Astrocyte (in vitro differentiated cells and primary cell): ENCODE measurements around the gene PWP2. TPM values are rescaled to one million over a fixed set of nuclear protein-coding genes. Genes with fewer than 3 reads are reported as not detected.

ENCODE experiments used
- DNase-seq: peaks from one replicate; pipeline ENCODE4 v3.0.0-alpha.2; 2010; ENCODE audit warnings: low read depth
- FAIRE-seq: peaks from 2 replicates; lab custom pipeline; 2011; peaks lifted over from hg19 to GRCh38; lab: Jason Lieb, UNC
- H2AFZ ChIP-seq: 2 replicates; pipeline ENCODE4 v1.6.0; 2012; ENCODE audit warnings: low read depth, low read length, inconsistent platforms
- H3K27ac ChIP-seq: 2 replicates; pipeline ENCODE4 v1.5.1; 2011; ENCODE audit warnings: low read depth, low read length, inconsistent platforms
- H3K27me3 ChIP-seq: 2 replicates; pipeline ENCODE4 v1.6.0; 2011; ENCODE audit warnings: low read length, inconsistent platforms; ENCODE audit not compliant: insufficient read depth
- H3K36me3 ChIP-seq: 2 replicates; pipeline ENCODE4 v1.5.1; 2011; ENCODE audit warnings: low read length, inconsistent platforms; ENCODE audit not compliant: insufficient read depth
- H3K4me1 ChIP-seq: 2 replicates; pipeline ENCODE4 v1.5.1; 2011; ENCODE audit warnings: low read length, inconsistent platforms; ENCODE audit not compliant: insufficient read depth
- H3K4me2 ChIP-seq: 2 replicates; pipeline ENCODE4 v1.6.0; 2012; ENCODE audit warnings: low read length, inconsistent platforms
- H3K4me3 ChIP-seq: 2 replicates; pipeline ENCODE4 v1.5.1; 2011; ENCODE audit warnings: low read depth, mild to moderate bottlenecking, low read length, inconsistent platforms; ENCODE audit not compliant: insufficient read depth
- H3K79me2 ChIP-seq: 2 replicates; pipeline ENCODE4 v1.6.0; 2012; ENCODE audit warnings: mild to moderate bottlenecking, low read length, inconsistent platforms; ENCODE audit not compliant: insufficient read depth
- H3K9ac ChIP-seq: 2 replicates; pipeline ENCODE4 v1.6.0; 2012; ENCODE audit warnings: mild to moderate bottlenecking, low read length, inconsistent platforms
- H3K9me3 ChIP-seq: 2 replicates; pipeline ENCODE4 v1.5.1; 2012; ENCODE audit warnings: low read depth, mild to moderate bottlenecking, low read length, inconsistent platforms; ENCODE audit not compliant: insufficient read depth
- H4K20me1 ChIP-seq: 2 replicates; pipeline ENCODE4 v1.6.0; 2012; ENCODE audit warnings: low read length, inconsistent platforms; ENCODE audit not compliant: insufficient read depth
- H3K27ac Mint-ChIP-seq: one replicate; pipeline ENCODE4 v1.8.0; 2021; ENCODE audit warnings: mild to moderate bottlenecking, mixed read lengths; ENCODE audit not compliant: unreplicated experiment
- H3K27me3 Mint-ChIP-seq: one replicate; pipeline ENCODE4 v1.8.0; 2021; ENCODE audit warnings: low read depth, mixed read lengths; ENCODE audit not compliant: unreplicated experiment
- H3K36me3 Mint-ChIP-seq: one replicate; pipeline ENCODE4 v1.8.0; 2021; ENCODE audit warnings: low read depth, mixed read lengths; ENCODE audit not compliant: unreplicated experiment
- H3K4me1 Mint-ChIP-seq: one replicate; pipeline ENCODE4 v1.8.0; 2021; ENCODE audit warnings: low read depth, mixed read lengths; ENCODE audit not compliant: unreplicated experiment
- H3K4me3 Mint-ChIP-seq: one replicate; pipeline ENCODE4 v1.8.0; 2021; ENCODE audit warnings: mild to moderate bottlenecking, moderate library complexity, mixed read lengths; ENCODE audit not compliant: unreplicated experiment
- H3K9me3 Mint-ChIP-seq: one replicate; pipeline ENCODE4 v1.8.0; 2021; ENCODE audit warnings: mild to moderate bottlenecking, mixed read lengths; ENCODE audit not compliant: unreplicated experiment
- EZH2 ChIP-seq: IDR thresholded peaks from 2 replicates; pipeline ENCODE4 v1.6.1; 2012; ENCODE audit warnings: mild to moderate bottlenecking, low read length, inconsistent platforms; ENCODE audit not compliant: insufficient read depth
- total RNA-seq: library from RNA; stranded (reverse); gene quantifications from 2 replicates; pipeline ENCODE4 v1.2.1, GENCODE V29; 2021
- TF ChIP-seq, protein P1 (sequence below): IDR thresholded peaks from 2 replicates; pipeline ENCODE4 v1.5.1; 2011; ENCODE audit warnings: low read depth, mild to moderate bottlenecking, inconsistent platforms, low read length, moderate library complexity; ENCODE audit not compliant: insufficient read depth

The PWP2 gene
- total RNA-seq, 1 donor from 2014 or later: 17.1 TPM

DNA sequence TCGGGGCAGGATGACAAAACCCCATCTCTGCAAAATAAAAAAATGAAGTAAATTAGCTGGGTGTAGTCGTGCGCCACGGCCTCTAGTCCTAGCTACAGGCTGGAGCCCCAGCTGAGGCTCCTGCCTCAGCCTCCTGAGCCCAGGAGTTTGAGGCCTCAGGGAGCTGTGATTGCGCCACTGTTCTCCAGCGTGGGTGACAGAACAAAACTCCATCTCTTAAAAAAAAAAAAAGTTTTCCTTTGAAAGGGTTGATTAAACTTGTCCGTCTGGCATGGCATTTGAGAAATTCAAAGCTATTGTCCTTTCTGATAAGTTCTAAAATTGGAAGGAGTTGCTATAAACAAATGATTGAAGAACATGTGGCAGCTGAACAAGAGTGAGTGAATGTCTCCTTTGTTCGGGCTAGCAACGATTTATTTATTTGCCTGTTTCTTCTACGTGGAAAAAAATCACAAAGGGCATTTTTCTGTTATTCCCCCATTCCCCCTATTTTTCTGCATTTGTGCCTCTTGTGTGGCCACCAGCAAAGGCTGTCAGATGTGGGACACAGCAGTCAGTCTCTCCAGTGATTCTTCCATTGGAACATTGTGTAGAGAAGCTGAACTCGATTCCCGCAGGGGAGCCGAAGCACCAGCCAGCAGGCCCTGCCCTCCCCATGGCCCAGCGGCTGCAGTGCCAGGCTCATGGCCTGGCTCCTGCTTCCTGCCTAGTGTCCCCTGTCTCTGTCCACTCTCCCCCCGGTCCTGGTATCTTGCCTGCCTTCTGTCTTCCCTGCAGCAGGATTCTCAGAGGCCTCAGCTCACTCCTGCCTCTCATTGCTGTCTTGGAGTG lies 21.5 kb upstream of the PWP2 start:
- Histone ChIP-seq H2AFZ (no peak overlapping the region), H3K9me3 (no peaks in the 10 kb centered on the region), H4K20me1 (peaks cover 65% of the 10 kb centered on the region), H3K9ac (no peak overlapping the region), H3K27ac (no peak overlapping the region), H3K36me3 (peaks cover 39% of the 10 kb centered on the region), H3K79me2 (peaks cover 4% of the 10 kb centered on the region), H3K4me3 (no peak overlapping the region), H3K4me2 (no peak overlapping the region), H3K4me1 (no peaks in the 10 kb centered on the region), H3K27me3 (no peaks in the 10 kb centered on the region)
- TF ChIP-seq, protein P1, sequence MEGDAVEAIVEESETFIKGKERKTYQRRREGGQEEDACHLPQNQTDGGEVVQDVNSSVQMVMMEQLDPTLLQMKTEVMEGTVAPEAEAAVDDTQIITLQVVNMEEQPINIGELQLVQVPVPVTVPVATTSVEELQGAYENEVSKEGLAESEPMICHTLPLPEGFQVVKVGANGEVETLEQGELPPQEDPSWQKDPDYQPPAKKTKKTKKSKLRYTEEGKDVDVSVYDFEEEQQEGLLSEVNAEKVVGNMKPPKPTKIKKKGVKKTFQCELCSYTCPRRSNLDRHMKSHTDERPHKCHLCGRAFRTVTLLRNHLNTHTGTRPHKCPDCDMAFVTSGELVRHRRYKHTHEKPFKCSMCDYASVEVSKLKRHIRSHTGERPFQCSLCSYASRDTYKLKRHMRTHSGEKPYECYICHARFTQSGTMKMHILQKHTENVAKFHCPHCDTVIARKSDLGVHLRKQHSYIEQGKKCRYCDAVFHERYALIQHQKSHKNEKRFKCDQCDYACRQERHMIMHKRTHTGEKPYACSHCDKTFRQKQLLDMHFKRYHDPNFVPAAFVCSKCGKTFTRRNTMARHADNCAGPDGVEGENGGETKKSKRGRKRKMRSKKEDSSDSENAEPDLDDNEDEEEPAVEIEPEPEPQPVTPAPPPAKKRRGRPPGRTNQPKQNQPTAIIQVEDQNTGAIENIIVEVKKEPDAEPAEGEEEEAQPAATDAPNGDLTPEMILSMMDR: no peak
- TF ChIP-seq EZH2: no peak
- DNase-seq (no peak), FAIRE-seq (no peak)
- H3K27me3 Mint-ChIP-seq: no peaks in the 10 kb centered on the region
- peaks cover 27% of the 10 kb centered on the region for H3K36me3 Mint-ChIP-seq
- no peaks in the 10 kb centered on the region for H3K4me1 Mint-ChIP-seq
- no peaks in the 10 kb centered on the region for H3K9me3 Mint-ChIP-seq
- H3K4me3 Mint-ChIP-seq: no peak overlapping the region
- H3K27ac Mint-ChIP-seq: no peak overlapping the region

- Histone ChIP-seq H3K9me3 (no peaks in the 10 kb centered on the region), H3K27me3 (no peaks in the 10 kb centered on the region), H4K20me1 (peaks cover 65% of the 10 kb centered on the region), H3K4me1 (no peaks in the 10 kb centered on the region), H3K36me3 (peaks cover 40% of the 10 kb centered on the region), H3K79me2 (peaks cover 4% of the 10 kb centered on the region), H3K27ac (no peak overlapping the region), H3K9ac (no peak overlapping the region), H3K4me3 (no peak overlapping the region), H3K4me2 (no peak overlapping the region), H2AFZ (no peak overlapping the region)
- Mint-ChIP-seq H3K4me3 (no peak overlapping the region), H3K9me3 (no peaks in the 10 kb centered on the region), H3K27me3 (no peaks in the 10 kb centered on the region), H3K4me1 (no peaks in the 10 kb centered on the region), H3K36me3 (peaks cover 23% of the 10 kb centered on the region), H3K27ac (no peak overlapping the region)
- DNase-seq: no peak
- no peak for FAIRE-seq
- TF ChIP-seq EZH2: no peak
- TF ChIP-seq, protein P1: no peak
Measured at GRCh38 chr21:44086636-44087425, 20.4 kb upstream of the PWP2 start.
